Uterus (tissue), 2 donors: ENCODE measurements around the gene DNMT1.

Source experiments
- CTCF ChIP-seq, 4 experiments: fragments of 200-600 bp in 2 of 4; fragments of 450-650 bp in 2 of 4; sonication (generic) in 2 of 4; IDR thresholded peaks; one replicate each; pipeline ENCODE4 v1.5.1; 2016 to 2019; ENCODE audit warnings: antibody characterized with exemption in 4 of 4, mild to moderate bottlenecking in 2 of 4, moderate library complexity in 1 of 4
- POLR2A ChIP-seq, 2 donors: fragments of 450-650 bp; IDR thresholded peaks; one replicate each; pipeline ENCODE4 v1.6.1; 2016; ENCODE audit warnings: antibody characterized with exemption in 2 of 2, mild to moderate bottlenecking in 1 of 2, moderate library complexity in 1 of 2

DNA sequence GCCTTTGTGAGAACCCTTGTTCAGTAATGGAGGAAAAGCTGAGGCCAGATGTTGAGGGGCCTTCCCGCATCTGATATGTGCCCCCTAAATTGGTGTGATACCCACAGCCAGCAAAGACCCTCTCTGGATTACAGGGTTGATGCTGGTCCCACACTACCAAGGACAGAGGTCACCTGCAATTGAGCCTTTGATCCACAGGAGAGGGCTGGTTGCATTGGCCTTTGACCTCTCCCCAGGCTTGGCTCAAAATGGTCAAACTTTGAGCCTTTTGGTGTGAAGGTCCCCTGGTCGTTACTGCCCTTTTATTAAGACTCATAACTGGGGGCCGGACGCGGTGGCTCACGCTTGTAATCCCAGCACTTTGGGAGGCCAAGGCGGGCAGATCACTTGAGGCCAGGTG lies 48.9 kb upstream of the DNMT1 start:
- TF ChIP-seq CTCF (IDR thresholded peaks at IDR 0.05), result no peak
- no peak for TF ChIP-seq POLR2A (IDR thresholded peaks at IDR 0.05)
